Measurements from ENCODE around the gene CRYGA. TPM values are rescaled to one million over a fixed set of nuclear protein-coding genes. Genes with fewer than 3 reads are reported as not detected.
A peak's percentile ranks its signal among the peaks of the same experiment; 100 is the strongest.

Gene CRYGA
- total RNA-seq, 1 donor from 2014 or later, result not detected

DNA sequence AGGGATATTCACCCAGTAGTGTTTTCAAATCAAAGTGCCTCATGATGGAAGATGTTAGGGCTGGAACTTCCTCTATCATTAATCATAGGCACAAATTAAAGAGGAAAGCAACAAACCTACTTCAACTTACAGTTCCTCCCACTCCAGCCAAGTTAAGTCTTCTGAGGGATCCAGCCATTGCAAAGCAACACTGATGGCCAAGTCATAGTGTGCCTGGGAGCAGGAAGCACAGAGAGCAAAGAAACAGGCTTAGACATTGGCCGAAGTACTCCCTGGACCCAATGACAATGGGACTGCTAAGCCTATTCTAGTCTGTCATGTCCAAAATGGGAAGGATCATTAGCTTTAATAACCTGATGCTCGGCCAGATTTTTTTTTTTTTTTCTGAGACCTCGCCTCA is 19.4 kb upstream of the CRYGA start:
- Mint-ChIP-seq H3K27ac (no peak overlapping the region), H3K4me3 (no peak overlapping the region), H3K4me1 (peaks cover 2% of the 10 kb centered on the region), H3K27me3 (peaks cover 38% of the 10 kb centered on the region), H3K9me3 (no peaks in the 10 kb centered on the region), H3K36me3 (ENCODE audit: low read depth) (no peaks in the 10 kb centered on the region)
- no peak for DNase-seq
- intact Hi-C loops (cut with micrococcal nuclease), result no loop called here

DNA sequence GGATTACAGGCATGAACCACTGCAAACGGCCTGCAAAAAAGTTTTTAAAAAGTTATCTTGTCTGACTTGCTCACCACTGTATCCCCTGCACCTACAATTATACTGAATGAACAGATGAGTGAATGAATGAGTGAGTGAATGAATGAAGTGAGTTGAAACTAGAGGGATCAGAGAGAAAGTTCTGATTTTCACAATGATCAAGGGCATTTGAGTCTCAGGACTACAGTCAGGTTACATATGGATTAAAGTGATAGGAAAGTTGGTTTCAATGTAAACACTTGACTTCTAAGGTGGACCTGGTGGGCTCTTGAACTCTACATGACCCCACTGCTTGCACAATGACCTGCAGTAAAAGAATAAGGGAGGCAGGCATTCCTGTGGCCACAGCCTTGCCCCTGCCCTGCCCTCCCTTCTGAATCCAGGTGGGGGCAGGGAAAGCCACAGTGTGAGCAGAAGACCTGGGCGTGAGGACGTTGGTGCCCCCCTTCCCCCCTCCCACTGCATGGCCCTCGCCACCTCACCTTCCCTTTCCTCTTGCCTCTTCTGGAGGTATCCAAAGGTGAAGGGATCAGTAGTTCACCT is 15.7 kb upstream of the CRYGA start:
- H3K27me3 Mint-ChIP-seq, result peaks cover 24% of the 10 kb centered on the region
- H3K4me1 Mint-ChIP-seq, result peaks cover 5% of the 10 kb centered on the region
- no peak overlapping the region for H3K27ac Mint-ChIP-seq
- intact Hi-C loops (cut with micrococcal nuclease), result loop anchor here (5.0 kb wide), 1 partner anchor 1028 kb away; no protein-coding TSS in a partner anchor
- DNase-seq, result no peak
- no peaks in the 10 kb centered on the region for H3K9me3 Mint-ChIP-seq
- no peak overlapping the region for H3K4me3 Mint-ChIP-seq
- no peaks in the 10 kb centered on the region for H3K36me3 Mint-ChIP-seq (ENCODE audit: low read depth)

DNA sequence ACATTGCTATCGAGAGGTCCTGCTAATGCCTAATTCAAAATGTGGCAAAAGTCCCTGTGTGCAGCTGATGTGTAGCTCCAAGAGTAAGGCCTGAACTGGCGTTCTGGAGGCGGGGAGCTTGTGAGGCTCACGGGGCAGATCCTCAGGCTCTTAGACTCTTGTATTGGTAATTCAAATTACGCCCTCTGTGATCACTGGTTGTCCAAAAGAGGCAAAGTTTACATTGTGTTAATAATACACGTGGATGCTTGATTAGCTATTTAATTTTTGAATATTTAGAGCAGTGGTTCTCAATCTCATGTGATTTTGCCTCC is 12.4 kb upstream of the CRYGA start:
- DNase-seq, result no peak
- Mint-ChIP-seq H3K9me3 (no peaks in the 10 kb centered on the region), H3K27ac (no peak overlapping the region), H3K4me1 (peaks cover 5% of the 10 kb centered on the region), H3K27me3 (peaks cover 8% of the 10 kb centered on the region), H3K4me3 (no peak overlapping the region), H3K36me3 (ENCODE audit: low read depth) (no peaks in the 10 kb centered on the region)
- intact Hi-C loops (cut with micrococcal nuclease), result loop anchor here (1.0 to 5.0 kb wide), 2 partner anchors 79 to 1032 kb away; no protein-coding TSS in a partner anchor

DNA sequence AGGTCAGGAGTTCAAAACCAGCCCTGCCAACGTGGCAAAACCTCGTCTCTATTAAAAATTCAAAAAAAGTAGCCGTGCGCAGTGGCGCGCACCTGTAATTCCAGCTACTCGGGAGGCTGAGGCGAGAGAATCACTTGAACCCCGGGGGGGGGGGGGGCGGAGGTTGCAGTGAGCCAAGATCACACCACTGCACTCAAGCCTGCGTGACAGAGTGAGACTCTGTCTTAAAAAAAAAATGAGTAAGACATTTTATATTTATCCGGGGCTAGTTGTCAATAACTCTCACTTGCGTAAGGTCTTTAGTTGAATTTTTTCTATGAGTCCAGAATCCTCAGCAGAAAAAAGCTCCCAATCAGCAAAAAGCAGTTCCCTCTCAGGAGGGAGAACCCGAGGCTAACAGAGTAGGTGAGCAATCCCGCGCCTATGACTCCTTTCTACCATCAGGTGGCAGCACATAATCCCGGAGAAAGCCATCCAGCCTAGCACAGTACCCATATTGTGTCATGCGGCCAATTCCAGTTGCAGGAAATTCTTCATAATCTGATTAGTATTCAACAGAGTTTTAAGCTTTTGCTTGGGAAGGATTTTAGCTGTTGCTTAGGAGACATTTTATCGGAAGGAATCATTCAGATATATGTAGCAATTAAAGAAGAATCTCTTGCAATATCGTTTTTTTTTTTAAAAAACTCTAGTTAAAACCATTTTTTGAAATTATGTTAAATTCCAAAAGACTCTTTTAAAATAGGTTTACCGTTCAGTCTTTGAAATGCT is 11.9 kb upstream of the CRYGA start:
- intact Hi-C loops (cut with micrococcal nuclease), result loop anchor here (1.0 to 5.0 kb wide), 2 partner anchors 79 to 1032 kb away; no protein-coding TSS in a partner anchor
- peak; percentile 88 for DNase-seq
- H3K27ac Mint-ChIP-seq, result no peak overlapping the region

DNA sequence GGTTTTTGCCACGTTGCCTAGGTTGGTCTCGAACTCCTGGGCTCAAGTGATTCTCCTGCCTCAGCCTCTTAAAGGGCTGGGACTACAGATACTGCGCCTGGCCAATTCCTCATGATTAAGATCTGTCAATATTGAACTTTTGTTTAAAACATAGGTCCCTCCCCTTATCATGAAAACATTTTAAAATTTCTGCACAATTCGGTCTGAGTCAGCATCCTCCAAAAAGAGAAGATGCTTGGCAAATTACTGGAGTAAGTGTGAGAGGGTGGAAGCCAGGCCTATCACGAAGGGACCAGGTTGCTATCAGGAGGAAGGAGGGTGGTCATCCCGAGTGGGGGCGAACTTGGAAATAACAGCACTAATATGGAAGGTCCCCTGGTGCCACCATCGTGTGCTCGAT is 10.8 kb upstream of the CRYGA start:
- DNase-seq, result no peak
- intact Hi-C loops (cut with micrococcal nuclease), result no loop called here
- no peak overlapping the region for H3K27ac Mint-ChIP-seq
- no peaks in the 10 kb centered on the region for H3K9me3 Mint-ChIP-seq
- H3K4me1 Mint-ChIP-seq, result peaks cover 5% of the 10 kb centered on the region
- H3K4me3 Mint-ChIP-seq, result no peak overlapping the region
- H3K36me3 Mint-ChIP-seq (ENCODE audit: low read depth), result no peaks in the 10 kb centered on the region
- peaks cover 10% of the 10 kb centered on the region for H3K27me3 Mint-ChIP-seq

More for the DNA sequence above, 11.9 kb upstream of the CRYGA start:
- Mint-ChIP-seq H3K36me3 (ENCODE audit: low read depth) (no peaks in the 10 kb centered on the region), H3K4me3 (no peak overlapping the region), H3K9me3 (no peaks in the 10 kb centered on the region), H3K4me1 (peaks cover 5% of the 10 kb centered on the region), H3K27me3 (peaks cover 6% of the 10 kb centered on the region)

DNA sequence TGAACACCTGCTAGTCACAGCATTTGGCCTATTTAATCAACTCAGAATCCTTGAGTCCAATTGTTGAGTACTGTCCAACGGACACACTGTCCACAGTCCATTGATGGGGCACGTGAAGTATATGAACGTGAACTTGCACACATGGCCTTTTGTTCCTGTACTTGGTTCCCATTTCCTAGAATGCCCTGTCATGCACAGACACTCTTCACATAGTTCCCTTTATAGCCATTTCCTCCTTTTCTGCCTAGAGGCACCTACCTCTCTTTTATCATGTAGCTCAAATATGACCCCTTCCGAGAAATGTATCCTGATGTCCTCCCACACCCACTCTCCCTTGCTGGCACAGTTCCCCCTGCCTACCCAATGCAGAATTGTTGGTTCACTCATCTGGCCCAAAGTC is 8.7 kb upstream of the CRYGA start:
- no peaks in the 10 kb centered on the region for H3K9me3 Mint-ChIP-seq
- no peak for DNase-seq

DNA sequence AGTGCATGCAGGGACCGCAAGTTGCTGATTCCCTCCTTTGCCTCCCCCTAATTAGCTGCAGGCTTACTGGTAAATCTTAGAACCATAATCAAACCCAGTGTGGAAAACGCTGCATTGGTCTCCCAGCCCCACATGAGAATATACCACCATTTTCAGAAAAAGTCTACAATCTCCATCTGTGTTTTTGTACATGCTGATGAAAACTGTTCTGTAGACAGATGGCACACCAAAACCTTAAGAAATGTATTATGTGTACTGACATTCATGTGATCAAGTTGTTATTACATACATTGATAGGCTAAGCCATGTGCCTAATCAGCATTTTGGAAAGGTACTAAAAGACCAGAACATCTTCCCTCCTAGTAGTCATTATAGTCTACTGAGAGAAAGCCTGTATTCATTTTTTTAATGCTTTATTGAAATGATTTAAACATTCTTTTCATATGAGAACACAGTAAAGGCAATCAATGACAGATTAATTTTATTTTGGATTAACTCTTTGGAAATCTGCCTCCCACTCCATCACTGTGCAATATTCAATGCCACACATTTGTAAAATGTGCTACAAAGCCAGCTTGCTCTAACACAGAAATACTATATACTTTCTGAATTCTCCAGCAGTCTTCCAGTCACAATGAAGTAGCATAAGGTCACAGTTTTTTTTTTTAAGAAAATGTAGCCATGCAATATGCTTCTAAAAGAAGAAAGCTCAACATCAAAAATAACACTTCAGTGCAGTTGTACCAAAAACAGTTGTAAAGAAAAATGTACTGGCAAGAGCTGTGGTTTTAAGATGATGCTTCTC is 1.8 kb upstream of the CRYGA start:
- Mint-ChIP-seq H3K27ac (no peak overlapping the region), H3K9me3 (no peaks in the 10 kb centered on the region), H3K4me1 (no peaks in the 10 kb centered on the region), H3K36me3 (ENCODE audit: low read depth) (no peaks in the 10 kb centered on the region), H3K4me3 (no peak overlapping the region), H3K27me3 (peaks cover 6% of the 10 kb centered on the region)
- DNase-seq, result no peak
- intact Hi-C loops (cut with micrococcal nuclease), result no loop called here

More for the DNA sequence above, 8.7 kb upstream of the CRYGA start:
- Mint-ChIP-seq H3K4me3 (no peak overlapping the region), H3K36me3 (ENCODE audit: low read depth) (no peaks in the 10 kb centered on the region), H3K4me1 (peaks cover 5% of the 10 kb centered on the region), H3K27me3 (peaks cover 10% of the 10 kb centered on the region), H3K27ac (no peak overlapping the region)
- intact Hi-C loops (cut with micrococcal nuclease), result no loop called here

DNA sequence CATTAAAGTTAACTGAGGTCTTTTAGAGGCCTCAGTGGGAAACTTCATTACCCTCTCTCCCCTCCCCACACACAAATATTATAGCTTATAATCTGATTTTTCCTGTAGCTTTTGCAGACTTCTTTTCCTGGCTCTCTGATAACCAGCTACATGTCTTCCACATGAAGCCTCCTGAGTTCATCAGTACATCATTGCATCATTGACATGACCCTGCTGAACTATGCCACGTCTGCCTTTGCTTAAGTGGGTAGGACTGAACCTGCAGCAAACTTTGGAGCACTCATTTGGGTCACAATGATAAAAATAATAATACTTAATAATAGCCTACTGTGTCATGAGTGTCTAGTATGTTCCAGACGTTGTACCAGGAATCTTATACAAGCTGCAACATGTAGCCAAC is 7.0 kb downstream of the CRYGA start:
- intact Hi-C loops (cut with micrococcal nuclease), result no loop called here
- no peaks in the 10 kb centered on the region for H3K36me3 Mint-ChIP-seq (ENCODE audit: low read depth)
- H3K4me3 Mint-ChIP-seq, result no peak overlapping the region
- H3K4me1 Mint-ChIP-seq, result no peaks in the 10 kb centered on the region
- no peak overlapping the region for H3K27ac Mint-ChIP-seq
- no peaks in the 10 kb centered on the region for H3K9me3 Mint-ChIP-seq
- no peak for DNase-seq
- peaks cover 7% of the 10 kb centered on the region for H3K27me3 Mint-ChIP-seq

DNA sequence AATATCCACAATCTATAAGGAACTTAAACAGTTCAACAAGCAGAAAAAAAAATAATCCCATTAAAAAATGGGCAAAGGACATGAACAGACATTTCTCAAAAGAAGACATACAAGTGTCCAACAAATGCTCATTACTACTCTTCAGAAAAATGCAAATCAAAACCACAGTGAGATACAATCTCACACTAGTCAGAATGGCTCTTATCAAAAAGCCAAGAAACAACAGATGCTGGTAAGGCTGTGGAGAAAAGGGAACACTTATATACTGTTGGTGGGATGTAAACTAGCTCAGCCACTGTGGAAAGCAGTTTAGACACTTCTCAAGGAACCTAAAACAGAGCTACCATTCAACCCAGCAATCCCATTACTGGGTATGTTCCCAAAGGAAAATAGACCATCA is 10.2 kb downstream of the CRYGA start:
- intact Hi-C loops (cut with micrococcal nuclease), result no loop called here
- DNase-seq, result no peak
- Mint-ChIP-seq H3K27me3 (peaks cover 12% of the 10 kb centered on the region), H3K36me3 (ENCODE audit: low read depth) (no peaks in the 10 kb centered on the region), H3K4me1 (no peaks in the 10 kb centered on the region), H3K4me3 (no peak overlapping the region), H3K9me3 (no peaks in the 10 kb centered on the region), H3K27ac (no peak overlapping the region)

DNA sequence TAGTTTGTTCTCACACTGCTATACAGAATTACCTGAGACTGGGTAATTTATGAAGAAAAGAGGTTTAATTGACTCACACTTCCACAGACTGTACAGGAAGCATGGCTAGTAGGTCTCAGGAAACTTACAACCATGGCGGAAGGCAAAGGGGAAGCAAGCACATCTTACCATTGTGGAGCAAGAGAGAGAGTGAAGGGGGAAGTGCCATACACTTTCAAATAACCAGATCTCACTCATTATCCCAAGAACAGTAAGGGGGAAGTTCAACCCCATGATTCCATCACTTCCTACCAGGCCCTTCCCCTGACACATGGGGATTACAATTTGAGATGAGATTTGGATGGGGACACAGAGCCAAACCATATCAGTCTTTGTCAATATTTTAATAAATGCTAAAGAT is 12.4 kb downstream of the CRYGA start:
- Mint-ChIP-seq H3K4me3 (no peak overlapping the region), H3K27ac (no peak overlapping the region), H3K27me3 (peaks cover 12% of the 10 kb centered on the region), H3K36me3 (ENCODE audit: low read depth) (no peaks in the 10 kb centered on the region), H3K4me1 (no peaks in the 10 kb centered on the region), H3K9me3 (no peaks in the 10 kb centered on the region)
- DNase-seq, result no peak
- intact Hi-C loops (cut with micrococcal nuclease), result no loop called here

DNA sequence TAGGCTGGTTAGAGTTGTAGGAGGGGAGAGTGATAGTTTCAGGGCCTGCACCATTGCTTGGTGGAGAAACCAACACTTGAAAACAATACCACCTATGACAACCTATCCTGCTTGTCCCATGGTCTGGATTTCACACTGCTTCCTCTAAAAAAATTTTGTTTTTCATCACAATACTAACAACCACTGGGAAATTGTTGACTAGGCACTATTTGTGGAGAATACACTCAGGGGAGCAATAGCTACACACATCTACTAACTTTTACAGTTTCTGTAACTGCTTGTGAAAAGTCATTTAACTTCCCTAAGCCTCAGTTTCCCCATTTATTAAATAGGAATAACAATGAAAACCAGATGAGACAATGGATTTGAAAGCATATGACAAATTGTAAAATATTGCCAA is 13.3 kb downstream of the CRYGA start:
- no peak overlapping the region for H3K27ac Mint-ChIP-seq
- H3K9me3 Mint-ChIP-seq, result no peaks in the 10 kb centered on the region
- no peak for DNase-seq
- H3K36me3 Mint-ChIP-seq (ENCODE audit: low read depth), result no peaks in the 10 kb centered on the region
- H3K27me3 Mint-ChIP-seq, result peaks cover 12% of the 10 kb centered on the region
- no peak overlapping the region for H3K4me3 Mint-ChIP-seq
- intact Hi-C loops (cut with micrococcal nuclease), result no loop called here
- H3K4me1 Mint-ChIP-seq, result no peaks in the 10 kb centered on the region

DNA sequence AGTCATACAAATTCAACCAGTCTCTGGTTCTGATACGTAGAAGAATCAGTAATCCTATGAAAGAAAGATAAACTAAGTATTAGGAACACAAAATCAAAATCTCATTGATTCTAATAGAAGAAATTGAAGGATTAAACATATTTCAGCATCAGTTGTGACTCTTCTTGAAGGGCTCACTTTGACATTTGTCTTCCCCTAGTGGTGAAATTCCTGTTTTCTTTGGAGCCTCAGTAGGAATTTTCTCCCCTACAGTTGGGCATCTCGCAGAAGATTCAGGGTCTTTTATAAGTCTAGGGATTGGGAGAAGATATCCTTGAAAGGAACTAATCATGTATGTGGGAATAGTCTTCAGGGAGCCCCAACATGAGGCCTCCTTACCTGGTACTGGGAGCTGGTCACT is 14.6 kb downstream of the CRYGA start:
- DNase-seq, result no peak
- Mint-ChIP-seq H3K27ac (no peak overlapping the region), H3K4me1 (no peaks in the 10 kb centered on the region), H3K36me3 (ENCODE audit: low read depth) (no peaks in the 10 kb centered on the region), H3K9me3 (no peaks in the 10 kb centered on the region), H3K4me3 (no peak overlapping the region), H3K27me3 (peaks cover 12% of the 10 kb centered on the region)
- intact Hi-C loops (cut with micrococcal nuclease), result no loop called here

DNA sequence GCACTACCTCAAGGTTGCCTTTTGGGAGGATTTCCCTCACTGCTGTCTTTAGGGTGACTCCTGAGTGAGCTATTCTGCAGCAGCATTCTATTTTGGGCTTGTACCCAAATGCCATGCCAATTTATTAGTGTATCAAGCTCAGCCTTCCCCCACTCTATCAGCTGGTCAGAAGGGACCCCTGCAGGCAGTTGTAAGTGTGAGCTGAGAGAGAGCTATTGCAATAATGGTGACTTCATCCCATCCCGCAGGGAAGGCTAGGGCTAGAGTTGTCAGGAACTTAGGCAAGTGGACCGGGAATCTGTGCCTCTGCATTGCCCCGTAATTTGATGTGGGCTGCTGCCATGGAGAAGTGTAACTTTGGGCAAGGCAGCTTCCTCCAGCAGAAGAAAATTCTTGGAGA is 15.6 kb downstream of the CRYGA start:
- Mint-ChIP-seq H3K4me3 (no peak overlapping the region), H3K27ac (no peak overlapping the region), H3K36me3 (ENCODE audit: low read depth) (no peaks in the 10 kb centered on the region), H3K9me3 (no peaks in the 10 kb centered on the region), H3K4me1 (no peaks in the 10 kb centered on the region), H3K27me3 (peaks cover 10% of the 10 kb centered on the region)
- DNase-seq, result no peak
- intact Hi-C loops (cut with micrococcal nuclease), result no loop called here

DNA sequence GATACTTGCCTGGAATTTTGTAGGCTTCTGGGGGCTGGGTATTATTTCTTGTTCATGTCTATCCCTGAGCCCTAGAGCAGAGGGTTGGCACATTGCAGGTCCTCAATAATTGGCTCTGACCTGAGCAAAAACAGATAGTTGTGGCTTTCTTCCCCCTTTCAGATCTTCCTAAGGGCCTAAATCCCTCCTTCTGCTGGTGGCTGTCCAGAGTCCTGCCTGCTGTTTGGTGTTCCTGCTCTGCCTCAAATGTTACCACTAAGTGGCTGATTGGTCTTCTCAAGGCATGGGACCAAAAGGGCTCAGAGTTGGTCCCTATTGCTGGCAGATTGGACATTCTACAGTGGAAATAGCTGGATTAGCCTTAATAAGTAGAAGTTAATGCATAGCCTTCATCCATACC is 16.4 kb downstream of the CRYGA start:
- Mint-ChIP-seq H3K4me3 (no peak overlapping the region), H3K27me3 (peaks cover 6% of the 10 kb centered on the region), H3K4me1 (no peaks in the 10 kb centered on the region), H3K9me3 (no peaks in the 10 kb centered on the region), H3K36me3 (ENCODE audit: low read depth) (no peaks in the 10 kb centered on the region), H3K27ac (no peak overlapping the region)
- intact Hi-C loops (cut with micrococcal nuclease), result no loop called here
- no peak for DNase-seq
